NCI-H1417 treated with DMSO at 0.1 percent for 48 hours (cell line): ENCODE results near the gene PPP1R9A.
A peak's percentile ranks its signal among the peaks of the same experiment; 100 is the strongest.

Experiments used
- DNase-seq: peaks from one replicate; lab custom pipeline; 2025; lab: John Stamatoyannopoulos, UW

The PPP1R9A gene

DNA sequence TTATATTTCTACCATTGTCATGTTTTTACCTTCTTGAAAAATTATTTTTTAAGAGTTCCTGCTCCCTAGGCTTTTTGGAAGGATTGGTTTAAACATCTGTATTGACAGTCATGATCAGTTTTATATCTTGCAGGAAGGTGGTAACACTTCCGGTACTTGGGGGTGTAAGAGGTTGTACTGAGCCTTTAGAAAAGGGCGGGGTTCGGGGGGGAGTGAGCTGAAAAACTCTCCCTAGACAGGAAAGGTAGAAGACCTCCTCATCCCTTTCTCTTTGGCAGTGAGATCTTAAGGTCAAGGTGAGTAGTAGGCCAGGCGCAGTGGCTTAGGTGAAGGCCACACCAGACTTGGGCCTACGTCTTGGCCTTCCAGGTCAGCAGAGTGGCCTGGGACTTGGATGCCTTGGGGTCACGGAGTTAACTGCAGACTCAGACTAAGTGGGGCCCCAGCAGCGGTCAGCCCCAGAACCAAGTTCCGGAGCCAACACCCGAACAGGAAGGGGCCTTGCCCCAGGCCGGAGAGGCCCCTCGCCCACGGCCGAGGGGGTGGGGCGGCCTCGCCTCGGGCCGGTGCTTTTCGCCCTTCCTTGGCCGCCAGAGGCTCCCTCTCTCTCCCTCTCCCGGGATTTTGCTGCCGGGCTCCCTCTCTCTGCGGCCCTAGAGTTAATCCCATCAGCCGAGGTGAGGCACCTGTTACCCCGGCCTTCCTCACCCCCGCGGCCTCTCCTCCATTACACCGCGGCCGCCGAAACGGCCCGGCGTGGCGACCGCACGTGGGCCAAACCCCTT, at the start of gene PPP1R9A:
TSS of gene PPP1R9A (plus strand) at position 569 of the 785 bp plus-strand sequence. CDS start 2,520 bp downstream, outside the sequence.
- DNase-seq, result peak; percentile 41

DNA sequence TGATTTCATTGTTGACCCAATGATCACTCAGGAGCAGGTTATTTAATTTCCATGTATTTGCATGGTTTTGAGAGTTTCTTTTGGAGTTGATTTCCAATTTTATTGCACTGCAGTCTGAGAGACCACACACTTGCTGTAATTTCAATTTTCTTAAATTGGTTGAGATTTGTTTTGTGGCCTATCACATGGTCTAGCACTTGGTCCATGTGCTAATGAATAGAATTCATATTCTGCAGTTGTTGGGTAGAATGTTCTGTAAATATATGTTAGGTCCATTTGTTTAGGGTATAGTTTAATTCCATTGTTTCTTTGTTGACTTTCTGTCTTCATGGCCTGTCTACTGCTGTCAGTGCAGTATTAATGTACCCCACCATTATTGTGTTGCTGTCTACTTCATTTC, 36.3 kb upstream of the PPP1R9A start:
- DNase-seq, result no peak

DNA sequence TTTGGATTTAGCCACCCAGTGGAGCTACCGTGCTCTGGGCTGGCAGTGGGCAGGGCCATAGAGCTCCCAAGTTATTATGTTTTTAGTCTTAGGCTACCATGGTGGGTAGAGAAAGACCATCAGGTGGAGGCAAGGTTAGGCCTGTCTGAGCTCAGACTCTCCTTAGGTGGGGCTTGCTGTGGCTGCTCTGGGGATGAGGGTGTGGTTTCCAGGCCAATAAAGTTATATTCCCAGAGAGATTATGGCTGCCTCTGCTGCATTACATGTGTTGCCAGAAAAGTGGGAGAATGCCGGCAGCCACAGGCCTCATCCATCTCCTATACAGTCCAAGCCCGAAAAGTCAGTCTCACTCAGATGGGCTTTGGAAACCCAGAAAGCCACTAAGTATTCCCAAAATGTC, 34.2 kb upstream of the PPP1R9A start:
- DNase-seq, result no peak

DNA sequence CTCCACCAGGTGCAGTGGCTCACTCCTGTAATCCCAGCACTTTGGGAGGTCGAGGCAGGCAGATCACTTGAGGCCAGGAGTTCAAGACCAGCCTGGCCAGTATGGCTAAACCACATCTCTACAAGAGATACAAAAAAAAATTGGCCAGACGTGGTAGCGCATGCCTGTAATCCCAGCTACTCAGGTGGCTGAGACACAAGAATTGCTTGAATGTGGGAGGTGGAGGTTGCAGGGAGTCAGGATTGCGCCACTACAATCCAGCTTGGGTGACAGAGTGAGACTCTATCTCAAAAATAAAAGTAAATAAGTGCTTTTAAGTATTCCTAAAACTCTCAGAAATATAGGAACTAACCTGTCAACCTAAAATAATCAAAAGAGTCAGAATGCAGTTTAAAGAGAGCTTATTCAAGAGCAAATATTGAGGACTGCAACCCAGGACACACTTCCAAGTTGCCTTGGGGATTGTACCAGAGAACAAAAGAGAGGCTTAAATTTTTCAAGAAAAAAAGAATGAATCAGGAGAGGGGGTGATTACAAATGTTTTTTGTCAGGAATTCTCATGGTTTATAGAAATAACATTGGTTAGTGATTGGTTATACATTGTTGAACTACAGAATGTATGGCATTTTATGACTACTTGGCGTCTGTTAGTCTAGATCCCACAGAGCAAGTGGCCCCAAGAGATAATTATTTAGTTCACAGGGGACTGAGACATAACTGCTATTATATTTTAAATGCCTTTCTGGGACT, 33.2 kb upstream of the PPP1R9A start:
- DNase-seq, result no peak

DNA sequence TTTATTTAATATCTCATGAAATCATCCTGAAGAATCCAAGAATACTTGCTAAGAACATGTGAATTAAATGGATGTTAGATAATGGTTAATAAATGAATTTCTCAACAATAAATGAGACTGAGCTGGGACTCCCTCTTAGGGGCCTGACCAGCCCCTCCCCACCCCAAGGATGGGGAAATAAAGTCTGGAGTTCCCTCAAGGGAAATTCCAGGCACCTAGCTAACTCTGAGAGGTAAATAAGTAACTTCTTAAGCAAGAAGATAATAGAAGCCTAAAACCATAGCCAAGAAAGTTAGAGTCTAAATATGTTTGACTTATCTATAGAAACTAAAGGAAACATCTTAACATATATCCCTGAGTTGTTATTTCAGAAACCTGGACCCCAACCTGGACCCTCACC, 32.2 kb upstream of the PPP1R9A start:
- no peak for DNase-seq

DNA sequence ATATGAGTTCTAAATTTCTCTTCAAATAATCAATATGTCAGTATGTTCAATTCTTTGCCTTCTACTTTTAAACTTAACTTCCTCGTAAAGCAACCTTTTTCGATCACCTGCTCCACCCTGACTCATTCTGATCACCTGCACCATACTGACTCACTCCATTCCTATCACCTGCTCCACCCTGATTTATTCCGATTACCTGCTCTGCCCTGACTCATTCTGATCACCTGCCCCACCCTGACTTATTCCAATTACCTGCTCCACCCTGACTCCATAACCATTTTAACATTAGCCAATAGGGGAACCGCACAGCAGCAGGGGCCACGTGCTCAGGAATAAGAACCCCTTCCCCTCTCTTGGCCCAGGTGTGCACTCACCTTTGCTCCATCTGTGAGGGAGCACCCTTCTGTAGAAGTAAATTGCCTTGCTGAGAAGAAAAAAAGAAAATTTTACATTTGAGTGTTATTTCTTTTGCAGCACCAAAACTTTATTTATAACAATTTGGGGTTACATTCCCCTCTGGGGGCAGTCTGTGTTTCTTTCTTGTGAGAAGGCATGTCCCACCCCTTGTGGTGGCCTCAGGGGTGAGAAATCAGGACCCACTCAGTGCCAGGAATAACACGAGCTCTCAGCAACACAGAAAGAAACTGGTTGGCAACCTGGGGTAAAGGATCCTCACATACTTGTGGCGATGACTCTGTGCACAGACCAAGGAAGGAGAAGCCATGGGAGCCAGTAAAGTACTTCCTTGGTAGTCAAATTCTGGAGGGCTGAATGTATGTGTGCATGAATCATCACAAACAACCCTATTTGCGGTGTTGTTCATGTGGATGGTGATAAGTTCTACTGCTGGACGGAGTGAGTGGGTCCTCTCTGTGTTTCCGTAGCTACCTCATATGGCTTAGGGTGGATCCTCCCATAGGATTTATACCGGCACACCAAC, 29.4 kb upstream of the PPP1R9A start:
- DNase-seq, result no peak

DNA sequence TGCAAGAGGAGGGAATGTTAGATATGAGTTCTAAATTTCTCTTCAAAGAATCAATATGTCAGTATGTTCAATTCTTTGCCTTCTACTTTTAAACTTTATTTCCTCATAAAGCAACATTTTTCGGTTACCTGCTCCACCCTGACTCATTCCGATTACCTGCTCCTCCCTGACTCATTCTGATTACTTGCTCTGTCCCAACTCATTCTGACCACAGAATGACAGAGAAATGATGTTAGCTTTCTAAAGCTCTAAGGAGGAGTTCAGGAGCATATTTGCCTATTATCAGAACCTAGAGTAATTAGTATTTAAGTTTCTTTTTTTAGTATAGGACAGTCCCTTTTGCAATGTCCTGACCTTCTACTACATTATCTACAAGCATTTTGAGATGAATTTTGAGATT, 24.5 kb upstream of the PPP1R9A start:
- no peak for DNase-seq

DNA sequence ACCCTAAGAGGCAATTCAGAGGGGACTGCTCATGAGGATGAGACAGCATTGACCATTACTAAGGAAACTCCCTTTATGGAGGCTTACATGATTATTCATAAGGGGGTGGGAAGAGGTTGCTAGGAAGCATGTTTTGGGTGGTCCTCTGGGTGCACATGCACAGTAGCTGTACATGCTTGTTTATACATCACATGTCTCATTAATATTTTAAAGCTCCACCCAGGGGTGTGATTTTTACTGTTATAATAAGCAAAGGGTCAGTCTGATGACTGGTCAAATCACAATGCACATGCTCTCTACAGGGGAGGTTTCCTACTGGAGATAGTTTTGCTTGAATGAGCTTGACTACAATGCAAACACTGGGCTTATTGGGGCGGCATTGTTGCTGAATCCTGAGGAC, 23.8 kb upstream of the PPP1R9A start:
- no peak for DNase-seq

DNA sequence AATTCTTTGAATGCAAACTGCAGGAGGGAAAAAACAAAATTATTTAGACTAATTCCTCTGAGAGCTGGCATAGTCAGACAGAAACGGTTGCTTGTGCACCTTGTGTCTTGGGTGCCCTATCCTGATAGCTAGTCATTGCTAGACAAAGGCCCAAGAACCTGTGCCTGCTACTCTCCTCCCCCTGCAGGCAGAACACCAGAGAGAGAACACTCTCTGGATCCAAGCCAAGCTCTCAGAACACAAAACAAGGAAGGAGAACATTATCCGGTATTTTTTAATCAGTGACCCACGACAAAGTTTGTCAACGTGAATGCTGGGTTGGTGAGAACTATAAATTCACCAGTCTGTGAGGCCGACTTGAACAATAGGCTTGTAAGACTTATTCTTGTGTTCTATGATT, 18.8 kb upstream of the PPP1R9A start:
- DNase-seq, result no peak

DNA sequence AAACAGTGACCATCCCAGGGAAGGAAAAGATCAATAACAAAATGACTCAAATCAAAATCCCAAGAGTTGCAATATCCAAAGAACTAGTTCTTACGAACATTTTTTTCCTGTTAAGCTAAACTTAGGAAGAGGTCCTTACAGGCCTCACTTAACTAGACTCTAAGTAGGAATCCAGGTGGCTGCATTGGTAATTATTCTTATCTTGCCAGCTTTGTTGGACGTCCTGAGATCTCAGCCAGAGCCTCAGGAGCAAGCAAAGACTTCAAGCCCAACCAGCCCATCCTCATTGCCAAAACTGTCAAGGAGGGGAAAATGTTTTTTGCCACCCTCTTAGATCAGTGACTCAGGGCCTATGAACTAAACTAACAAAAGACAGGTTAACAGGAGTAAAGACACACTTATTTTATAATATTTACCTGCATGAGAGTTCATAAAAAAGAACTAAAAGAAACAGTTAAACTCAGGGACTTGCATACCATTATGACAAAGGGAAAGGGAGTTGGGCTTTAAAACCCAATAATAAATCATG, 18.3 kb upstream of the PPP1R9A start:
- DNase-seq, result no peak

DNA sequence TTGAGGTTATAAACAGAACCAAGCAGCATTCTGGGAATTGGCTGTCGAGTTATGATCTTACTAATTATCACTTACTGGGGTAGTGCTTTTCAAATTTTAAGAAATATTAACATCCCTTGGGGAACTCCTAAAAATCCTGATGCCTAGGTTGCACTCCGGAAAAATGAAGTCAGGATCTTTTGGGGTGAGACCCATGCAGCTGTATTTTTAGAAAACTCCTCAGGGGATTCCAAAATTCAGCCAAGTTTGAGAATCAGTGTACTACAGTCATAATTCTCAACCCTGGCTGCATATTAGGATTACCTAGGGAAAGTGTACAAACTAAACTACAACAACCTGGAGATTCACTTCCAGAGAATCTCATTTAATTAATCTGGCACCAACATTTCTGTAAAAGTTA, 17.2 kb upstream of the PPP1R9A start:
- DNase-seq, result no peak

DNA sequence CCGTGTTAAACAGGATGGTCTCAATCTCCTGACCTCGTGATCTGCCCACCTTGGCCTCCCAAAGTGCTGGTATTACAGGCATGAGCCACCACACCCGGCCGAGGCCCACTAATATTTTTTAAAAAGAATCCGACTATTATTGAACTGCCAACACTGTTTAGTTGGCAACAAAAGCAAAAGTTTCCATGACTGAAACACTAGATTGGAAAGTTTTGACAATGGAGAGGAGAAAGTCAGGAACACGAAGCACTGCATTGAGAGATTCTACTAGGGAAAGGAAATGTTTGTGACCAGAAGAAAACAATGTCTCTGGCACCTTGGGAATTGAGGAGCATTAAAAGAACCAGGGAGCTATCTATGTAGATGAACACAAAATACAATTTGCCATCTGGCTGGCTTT, 13.7 kb upstream of the PPP1R9A start:
- DNase-seq, result no peak

DNA sequence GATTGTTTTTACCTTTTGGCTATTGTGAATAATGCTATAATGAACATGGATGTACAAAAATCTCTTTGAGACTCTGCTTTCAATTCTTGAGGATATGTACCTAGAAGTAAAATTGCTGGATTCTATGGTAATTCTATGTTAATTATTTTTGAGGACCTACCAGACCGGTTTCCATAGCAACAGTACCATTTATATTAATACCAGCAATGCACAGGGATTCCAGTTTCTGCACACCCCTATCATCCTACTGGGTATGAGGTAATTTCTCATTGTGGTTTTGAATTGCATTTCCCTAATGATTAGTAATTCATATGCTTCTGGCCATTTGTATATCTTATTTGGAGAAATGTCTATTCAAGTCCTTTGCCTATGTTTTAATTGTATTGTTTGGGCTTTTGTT, 9.9 kb upstream of the PPP1R9A start:
- DNase-seq, result no peak

DNA sequence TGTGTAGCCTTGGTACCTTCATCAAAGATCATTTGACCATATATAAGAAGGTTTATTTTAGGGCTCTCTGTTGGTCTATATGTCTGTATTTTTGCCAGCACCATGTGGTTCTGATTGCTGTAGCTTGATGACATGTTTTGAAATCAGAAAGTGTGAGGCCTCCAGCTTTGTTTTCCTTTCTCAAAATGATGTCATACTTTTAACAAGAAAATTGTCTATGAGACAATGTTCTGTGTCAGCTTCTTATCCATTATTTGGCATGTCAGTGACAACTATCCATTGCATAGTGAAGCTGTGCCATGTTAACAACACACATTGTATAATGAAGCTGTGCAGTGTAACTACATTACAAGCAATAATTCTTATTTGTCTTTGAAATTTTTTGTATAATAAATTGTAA, 9.1 kb upstream of the PPP1R9A start:
- DNase-seq, result no peak

DNA sequence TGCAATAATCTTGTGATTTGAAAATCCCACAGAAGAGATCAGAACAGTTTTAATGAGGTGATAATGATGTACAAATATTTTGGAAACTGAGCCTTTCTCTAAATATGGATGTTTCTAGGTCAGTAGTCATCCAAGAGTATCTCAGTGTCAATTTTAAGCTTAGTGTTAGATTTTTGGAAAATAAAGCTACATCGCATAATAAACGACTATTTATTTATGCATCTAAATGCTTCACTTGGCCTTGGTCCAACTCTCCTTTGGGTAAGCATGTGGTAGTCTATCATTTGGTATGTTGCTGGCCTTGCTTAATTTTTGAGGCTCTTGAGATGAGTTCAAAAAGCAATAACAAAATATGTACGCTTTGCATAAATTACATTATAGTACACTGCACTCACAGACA, 5.4 kb upstream of the PPP1R9A start:
- no peak for DNase-seq

DNA sequence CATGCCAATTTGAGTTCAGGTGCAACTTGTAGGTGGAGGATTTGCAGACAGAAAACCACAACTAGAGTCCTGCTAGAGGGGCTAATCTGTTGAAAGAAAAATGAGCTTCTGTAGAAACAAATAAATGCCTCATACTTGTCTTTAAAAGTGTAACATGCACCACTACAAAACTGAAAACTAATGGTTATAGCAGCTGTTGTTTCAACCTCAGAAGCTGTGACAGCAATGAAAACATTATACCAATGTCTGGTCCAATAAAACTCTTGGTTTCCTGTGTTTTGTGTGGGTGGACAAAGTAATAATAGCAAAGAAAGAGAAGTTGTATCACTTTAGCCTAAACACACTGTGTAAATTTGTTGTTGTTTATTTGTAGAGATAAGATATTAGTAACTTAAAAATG, 3.4 kb upstream of the PPP1R9A start:
- no peak for DNase-seq

DNA sequence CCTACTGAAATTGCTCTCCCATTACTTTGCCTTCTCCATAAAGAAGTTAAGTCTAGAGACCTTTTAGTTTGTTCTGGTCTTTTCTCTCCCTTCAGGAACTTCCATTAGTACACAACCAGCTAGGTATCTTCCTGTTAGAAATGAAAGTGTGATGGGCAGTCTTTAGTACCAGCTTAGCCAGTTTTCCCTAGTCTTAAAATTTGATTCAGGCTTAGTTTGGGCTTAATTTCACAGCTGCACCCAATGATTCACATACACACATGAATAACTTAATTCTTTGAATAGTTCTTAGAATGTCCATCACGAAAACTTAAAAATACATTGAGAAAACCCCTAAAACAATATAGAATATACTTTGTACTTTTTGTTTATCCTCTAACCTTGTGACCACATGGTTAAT, 2.4 kb upstream of the PPP1R9A start:
- no peak for DNase-seq

DNA sequence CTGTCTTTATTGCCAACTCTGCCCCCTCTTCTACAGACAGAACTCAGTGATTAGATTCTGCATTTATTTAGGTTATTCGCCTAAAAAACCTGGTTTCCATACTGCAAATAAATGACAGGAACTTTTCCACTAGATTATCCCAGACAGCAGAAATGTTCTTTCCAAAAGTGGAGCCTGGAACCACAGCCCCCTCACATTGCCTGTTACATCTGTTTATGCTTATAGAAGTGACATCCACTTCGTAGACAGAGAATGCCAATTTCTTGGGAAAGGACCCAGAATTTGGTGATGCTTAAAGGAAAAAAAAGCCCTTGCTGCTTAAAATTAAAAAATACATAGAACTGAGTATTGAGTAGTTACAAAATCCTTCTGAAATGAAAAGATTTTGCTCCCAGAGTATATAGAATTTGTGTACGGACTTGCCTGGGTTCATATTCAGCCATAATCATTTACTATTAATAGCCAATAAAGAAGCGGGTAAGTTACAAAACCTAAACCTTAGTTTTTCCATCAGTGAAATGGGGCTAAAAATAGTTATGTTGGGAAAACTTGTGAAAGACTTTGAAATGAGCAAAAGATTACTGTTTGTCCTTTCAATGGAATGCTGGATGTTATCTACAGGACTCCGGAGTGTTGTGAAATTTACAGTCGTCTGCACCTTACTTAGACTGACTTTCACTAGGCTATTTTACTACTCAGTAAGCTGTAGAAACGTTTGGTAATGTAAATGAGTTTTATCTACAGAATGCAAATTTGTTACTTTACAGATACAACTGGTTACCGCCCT, 1.1 kb upstream of the PPP1R9A start:
- DNase-seq, result no peak

DNA sequence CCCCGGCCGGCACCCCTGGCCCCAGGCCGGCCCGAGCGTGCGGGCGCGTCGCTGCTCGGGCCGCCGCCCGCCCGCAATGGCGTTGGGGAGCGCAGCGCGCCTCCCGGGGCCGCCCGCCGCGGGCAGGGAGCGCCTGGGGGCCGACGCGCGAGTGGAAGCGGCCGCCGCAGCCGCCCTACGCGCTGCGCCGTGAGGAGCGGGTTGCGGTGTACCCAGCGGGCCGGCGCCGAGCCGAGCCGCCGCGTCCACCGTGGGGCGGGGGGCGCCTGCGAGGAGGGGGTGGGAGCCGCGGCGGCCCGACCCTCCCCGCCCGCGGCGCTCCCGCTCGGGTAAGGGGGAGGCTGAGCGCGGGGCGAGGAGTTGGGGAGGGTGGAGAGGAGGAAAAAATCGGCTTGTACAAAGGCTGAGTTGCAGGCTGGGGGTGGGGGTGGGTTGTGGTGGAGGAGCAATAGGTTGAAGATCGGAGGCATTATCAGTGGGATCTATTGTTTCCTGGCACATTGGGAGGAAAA, 473 bp downstream of the PPP1R9A start:
- DNase-seq, result peak; percentile 57

DNA sequence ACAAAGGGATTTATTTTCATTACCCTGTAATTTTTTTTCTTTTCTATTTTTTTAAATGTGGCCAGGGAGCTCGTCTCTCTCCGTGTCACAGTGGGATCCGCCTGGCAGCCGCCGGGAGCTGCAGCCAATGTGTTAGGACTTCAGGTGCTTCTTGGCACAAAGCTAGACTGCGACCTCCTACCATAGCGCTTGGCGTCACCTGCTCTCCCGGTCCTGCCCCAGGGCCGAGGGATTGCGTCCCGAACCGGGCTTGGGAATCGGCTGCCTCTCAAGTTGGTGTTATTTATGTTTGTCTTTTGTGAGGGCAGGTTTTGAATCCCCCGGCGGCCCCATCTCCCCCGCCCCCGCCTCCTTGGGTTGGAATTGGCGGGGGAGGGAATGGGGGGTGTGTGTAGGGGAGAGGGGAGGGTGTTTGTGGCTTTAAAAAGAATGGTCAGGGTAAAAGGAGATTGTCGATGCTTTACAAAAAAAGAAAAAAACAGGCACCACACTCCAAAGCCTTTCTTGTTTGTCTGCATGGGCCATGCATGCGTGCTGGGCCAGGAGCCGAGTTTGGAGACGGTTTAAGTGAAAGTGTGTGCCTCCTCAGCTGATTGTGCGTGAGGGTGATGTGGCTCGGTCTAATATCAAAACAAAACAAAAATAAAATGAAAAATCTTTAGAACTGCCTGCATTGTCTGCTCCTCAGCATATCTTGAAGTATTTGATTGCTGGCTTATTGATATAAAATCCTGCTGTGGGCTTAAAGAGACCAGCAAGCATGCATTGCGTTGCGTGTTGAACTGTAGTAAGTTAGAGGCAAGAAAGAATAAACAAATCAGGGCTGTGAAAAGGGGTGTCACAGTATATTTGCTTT, 1.2 kb downstream of the PPP1R9A start:
- DNase-seq, result peak; percentile 64
